ENCODE measurements around the gene DLG1.

DLG1 gene

GRCh38 chr3:197269024-197269423 lies 29.4 kb downstream of the DLG1 start:
- TF ChIP-seq TEAD4 (IDR thresholded peaks at IDR 0.05) (no peak), NFIC (IDR thresholded peaks at IDR 0.05) (no peak), TAF1 (IDR thresholded peaks at IDR 0.05; ENCODE audit: low read depth) (no peak), YY1 (IDR thresholded peaks at IDR 0.05; ENCODE audit: low read depth) (no peak), MAX (IDR thresholded peaks at IDR 0.05) (no peak), FOXM1 (IDR thresholded peaks at IDR 0.05; ENCODE audit: borderline replicate concordance, low read depth) (no peak), ZBTB7A (IDR thresholded peaks at IDR 0.05; ENCODE audit: low read depth) (no peak), EGR1 (IDR thresholded peaks at IDR 0.05) (no peak), EP300 (IDR thresholded peaks at IDR 0.05; ENCODE audit: borderline replicate concordance) (no peak), CEBPB (IDR thresholded peaks at IDR 0.05) (no peak), RAD21 (IDR thresholded peaks at IDR 0.05; ENCODE audit: low read depth) (no peak)
- TF ChIP-seq, protein P1, sequence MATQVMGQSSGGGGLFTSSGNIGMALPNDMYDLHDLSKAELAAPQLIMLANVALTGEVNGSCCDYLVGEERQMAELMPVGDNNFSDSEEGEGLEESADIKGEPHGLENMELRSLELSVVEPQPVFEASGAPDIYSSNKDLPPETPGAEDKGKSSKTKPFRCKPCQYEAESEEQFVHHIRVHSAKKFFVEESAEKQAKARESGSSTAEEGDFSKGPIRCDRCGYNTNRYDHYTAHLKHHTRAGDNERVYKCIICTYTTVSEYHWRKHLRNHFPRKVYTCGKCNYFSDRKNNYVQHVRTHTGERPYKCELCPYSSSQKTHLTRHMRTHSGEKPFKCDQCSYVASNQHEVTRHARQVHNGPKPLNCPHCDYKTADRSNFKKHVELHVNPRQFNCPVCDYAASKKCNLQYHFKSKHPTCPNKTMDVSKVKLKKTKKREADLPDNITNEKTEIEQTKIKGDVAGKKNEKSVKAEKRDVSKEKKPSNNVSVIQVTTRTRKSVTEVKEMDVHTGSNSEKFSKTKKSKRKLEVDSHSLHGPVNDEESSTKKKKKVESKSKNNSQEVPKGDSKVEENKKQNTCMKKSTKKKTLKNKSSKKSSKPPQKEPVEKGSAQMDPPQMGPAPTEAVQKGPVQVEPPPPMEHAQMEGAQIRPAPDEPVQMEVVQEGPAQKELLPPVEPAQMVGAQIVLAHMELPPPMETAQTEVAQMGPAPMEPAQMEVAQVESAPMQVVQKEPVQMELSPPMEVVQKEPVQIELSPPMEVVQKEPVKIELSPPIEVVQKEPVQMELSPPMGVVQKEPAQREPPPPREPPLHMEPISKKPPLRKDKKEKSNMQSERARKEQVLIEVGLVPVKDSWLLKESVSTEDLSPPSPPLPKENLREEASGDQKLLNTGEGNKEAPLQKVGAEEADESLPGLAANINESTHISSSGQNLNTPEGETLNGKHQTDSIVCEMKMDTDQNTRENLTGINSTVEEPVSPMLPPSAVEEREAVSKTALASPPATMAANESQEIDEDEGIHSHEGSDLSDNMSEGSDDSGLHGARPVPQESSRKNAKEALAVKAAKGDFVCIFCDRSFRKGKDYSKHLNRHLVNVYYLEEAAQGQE (IDR thresholded peaks at IDR 0.05; ENCODE audit: low read depth): no peak
- TF ChIP-seq, protein P2, sequence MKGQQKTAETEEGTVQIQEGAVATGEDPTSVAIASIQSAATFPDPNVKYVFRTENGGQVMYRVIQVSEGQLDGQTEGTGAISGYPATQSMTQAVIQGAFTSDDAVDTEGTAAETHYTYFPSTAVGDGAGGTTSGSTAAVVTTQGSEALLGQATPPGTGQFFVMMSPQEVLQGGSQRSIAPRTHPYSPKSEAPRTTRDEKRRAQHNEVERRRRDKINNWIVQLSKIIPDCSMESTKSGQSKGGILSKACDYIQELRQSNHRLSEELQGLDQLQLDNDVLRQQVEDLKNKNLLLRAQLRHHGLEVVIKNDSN (IDR thresholded peaks at IDR 0.05): no peak

- TF ChIP-seq TAF1 (IDR thresholded peaks at IDR 0.05; ENCODE audit: low read depth): no peak
- TF ChIP-seq ZBTB7A (IDR thresholded peaks at IDR 0.05; ENCODE audit: low read depth): no peak
- TF ChIP-seq NFIC (IDR thresholded peaks at IDR 0.05): no peak
- no peak for TF ChIP-seq EGR1 (IDR thresholded peaks at IDR 0.05)
- no peak for TF ChIP-seq YY1 (IDR thresholded peaks at IDR 0.05; ENCODE audit: low read depth)
- no peak for TF ChIP-seq EP300 (IDR thresholded peaks at IDR 0.05; ENCODE audit: borderline replicate concordance)
- TF ChIP-seq RAD21 (IDR thresholded peaks at IDR 0.05; ENCODE audit: low read depth): no peak
- TF ChIP-seq CREB1 (IDR thresholded peaks at IDR 0.05; ENCODE audit: low read depth): no peak
- no peak for TF ChIP-seq MAX (IDR thresholded peaks at IDR 0.05)
- TF ChIP-seq CEBPB (IDR thresholded peaks at IDR 0.05): no peak
- no peak for TF ChIP-seq TCF12 (IDR thresholded peaks at IDR 0.05; ENCODE audit: low read depth)
- TF ChIP-seq, protein P1 (IDR thresholded peaks at IDR 0.05; ENCODE audit: low read depth): no peak
- TF ChIP-seq TEAD4 (IDR thresholded peaks at IDR 0.05): no peak
- TF ChIP-seq, protein P2 (IDR thresholded peaks at IDR 0.05): no peak
- no peak for TF ChIP-seq FOXM1 (IDR thresholded peaks at IDR 0.05; ENCODE audit: borderline replicate concordance, low read depth)
Measured at GRCh38 chr3:197268294-197268693, 30.1 kb downstream of the DLG1 start.

GRCh38 chr3:197266331-197266730 lies 32.1 kb downstream of the DLG1 start:
- no peak for TF ChIP-seq EGR1 (IDR thresholded peaks at IDR 0.05)
- no peak for TF ChIP-seq CREB1 (IDR thresholded peaks at IDR 0.05; ENCODE audit: low read depth)
- TF ChIP-seq, protein P2 (IDR thresholded peaks at IDR 0.05): no peak
- TF ChIP-seq RAD21 (IDR thresholded peaks at IDR 0.05; ENCODE audit: low read depth): no peak
- TF ChIP-seq TCF12 (IDR thresholded peaks at IDR 0.05; ENCODE audit: low read depth): no peak
- no peak for TF ChIP-seq TEAD4 (IDR thresholded peaks at IDR 0.05)
- TF ChIP-seq NFIC (IDR thresholded peaks at IDR 0.05): no peak
- TF ChIP-seq FOXM1 (IDR thresholded peaks at IDR 0.05; ENCODE audit: borderline replicate concordance, low read depth): no peak
- no peak for TF ChIP-seq ZBTB7A (IDR thresholded peaks at IDR 0.05; ENCODE audit: low read depth)
- no peak for TF ChIP-seq TAF1 (IDR thresholded peaks at IDR 0.05; ENCODE audit: low read depth)

GRCh38 chr3:197262709-197263108 lies 35.7 kb downstream of the DLG1 start:
- TF ChIP-seq TCF12 (IDR thresholded peaks at IDR 0.05; ENCODE audit: low read depth) (no peak), MAX (IDR thresholded peaks at IDR 0.05) (no peak), TAF1 (IDR thresholded peaks at IDR 0.05; ENCODE audit: low read depth) (no peak), CREB1 (IDR thresholded peaks at IDR 0.05; ENCODE audit: low read depth) (no peak), YY1 (IDR thresholded peaks at IDR 0.05; ENCODE audit: low read depth) (no peak), ZBTB7A (IDR thresholded peaks at IDR 0.05; ENCODE audit: low read depth) (no peak), FOXM1 (IDR thresholded peaks at IDR 0.05; ENCODE audit: borderline replicate concordance, low read depth) (no peak), TEAD4 (IDR thresholded peaks at IDR 0.05) (no peak), NFIC (IDR thresholded peaks at IDR 0.05) (no peak), RAD21 (IDR thresholded peaks at IDR 0.05; ENCODE audit: low read depth) (no peak), CEBPB (IDR thresholded peaks at IDR 0.05) (no peak), EGR1 (IDR thresholded peaks at IDR 0.05) (no peak), EP300 (IDR thresholded peaks at IDR 0.05; ENCODE audit: borderline replicate concordance) (no peak)
- TF ChIP-seq, protein P2 (IDR thresholded peaks at IDR 0.05): no peak
- TF ChIP-seq, protein P1 (IDR thresholded peaks at IDR 0.05; ENCODE audit: low read depth): no peak
